GM19240 (cell line): ENCODE results near the gene OR6K3.
"Not testable (repeated sequence)": the region's sequence is repeated elsewhere in the genome, so short reads cannot be mapped to it uniquely, and the experiment has no call there.

Source experiments
- DNase-seq: peaks from one replicate; pipeline ENCODE4 v3.0.0; 2011; ENCODE audit warnings: low spot score; ENCODE audit not compliant: insufficient read length

OR6K3 gene, protein sequence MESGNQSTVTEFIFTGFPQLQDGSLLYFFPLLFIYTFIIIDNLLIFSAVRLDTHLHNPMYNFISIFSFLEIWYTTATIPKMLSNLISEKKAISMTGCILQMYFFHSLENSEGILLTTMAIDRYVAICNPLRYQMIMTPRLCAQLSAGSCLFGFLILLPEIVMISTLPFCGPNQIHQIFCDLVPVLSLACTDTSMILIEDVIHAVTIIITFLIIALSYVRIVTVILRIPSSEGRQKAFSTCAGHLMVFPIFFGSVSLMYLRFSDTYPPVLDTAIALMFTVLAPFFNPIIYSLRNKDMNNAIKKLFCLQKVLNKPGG

GRCh38 chr1:158720620-158721019 lies at the start of gene OR6K3:
Gene OR6K3, minus strand, starts transcription at chr1:158720720. Its CDS starts 2,605 bp downstream, at chr1:158718115.
- DNase-seq, result no peak

GRCh38 chr1:158754420-158754819 lies 33.9 kb upstream of the OR6K3 start, which contains the start of gene OR6K6:
Gene OR6K6, plus strand, starts transcription at chr1:158754720. Its CDS starts 168 bp downstream, at chr1:158754888.
- DNase-seq, result no peak

- no peak for DNase-seq
Observed at GRCh38 chr1:158752155-158752712, 31.7 kb upstream of the OR6K3 start.

- no peak for DNase-seq
Observed at GRCh38 chr1:158735848-158736247, 15.3 kb upstream of the OR6K3 start.

- no peak for DNase-seq
Observed at GRCh38 chr1:158732524-158732923, 12.0 kb upstream of the OR6K3 start.

DNA sequence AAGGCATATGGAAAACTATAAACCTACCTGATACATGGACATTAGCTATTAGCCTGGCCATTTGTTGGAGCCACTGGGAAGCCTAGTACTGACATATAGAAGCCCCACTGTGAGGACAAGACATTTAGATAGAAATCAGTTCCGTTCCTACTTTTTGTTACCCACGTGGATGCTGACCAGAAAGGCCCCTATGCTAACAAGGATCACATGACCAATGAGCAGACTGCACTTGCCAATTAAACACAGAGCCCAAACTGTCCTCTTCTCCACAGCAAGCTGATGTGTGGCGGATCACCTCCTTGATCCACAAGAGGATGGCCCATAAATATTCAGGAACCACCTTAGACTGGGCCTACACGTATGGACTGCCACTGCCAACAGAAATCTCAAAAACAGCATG lies 11.2 kb upstream of the OR6K3 start:
- no peak for DNase-seq

- DNase-seq, result no peak
Observed at GRCh38 chr1:158730453-158730852, 9.9 kb upstream of the OR6K3 start.

DNA sequence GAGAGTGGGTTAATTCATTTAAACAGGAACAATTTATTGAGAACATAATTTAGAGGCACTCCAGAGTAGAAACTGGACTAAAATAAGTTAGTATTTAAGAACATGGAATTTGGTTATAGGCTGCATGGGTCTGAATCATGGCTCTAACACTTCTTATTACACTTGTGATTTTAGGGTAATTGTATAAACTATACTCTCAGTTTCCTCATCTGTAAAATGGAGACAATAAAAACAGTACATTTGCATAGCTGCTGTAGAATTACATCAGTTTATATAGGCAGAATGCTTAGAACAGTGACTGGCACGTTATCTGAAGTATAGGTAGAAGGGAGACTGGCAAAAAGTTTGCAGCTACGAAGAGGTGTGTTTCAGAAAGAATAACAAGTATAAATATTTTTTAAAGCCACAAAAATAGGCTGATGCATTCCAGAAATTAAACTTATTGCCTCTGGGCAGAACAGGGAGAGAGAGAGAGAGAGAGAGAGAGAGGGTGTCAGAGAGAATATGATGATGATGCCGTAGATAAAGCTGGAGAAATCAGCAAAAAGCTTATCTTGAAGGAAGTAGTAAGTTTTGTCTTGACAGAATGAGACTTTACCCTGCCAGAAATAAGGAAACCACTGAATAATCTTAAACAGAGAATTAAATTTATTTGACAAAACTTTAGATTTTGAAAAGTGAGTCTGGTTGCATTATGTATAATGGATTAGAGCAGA lies 8.1 kb upstream of the OR6K3 start:
- no peak for DNase-seq

- DNase-seq, result no peak
Observed at GRCh38 chr1:158724442-158724841, 3.9 kb upstream of the OR6K3 start.

GRCh38 chr1:158719664-158720063 lies 856 bp downstream of the OR6K3 start:
- DNase-seq, result no peak

DNA sequence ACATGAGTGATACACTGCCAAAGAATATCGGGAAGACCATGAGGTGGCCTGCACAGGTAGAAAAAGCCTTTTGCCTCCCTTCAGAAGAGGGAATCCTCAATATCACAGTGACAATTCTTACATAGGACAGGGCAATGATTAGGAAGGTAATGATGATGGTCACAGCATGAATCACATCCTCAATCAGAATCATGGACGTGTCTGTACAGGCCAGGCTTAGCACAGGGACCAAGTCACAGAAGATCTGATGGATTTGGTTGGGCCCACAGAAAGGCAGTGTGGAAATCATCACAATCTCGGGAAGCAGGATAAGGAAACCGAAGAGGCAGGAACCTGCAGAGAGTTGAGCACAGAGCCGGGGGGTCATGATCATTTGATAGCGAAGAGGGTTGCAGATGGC lies 3.2 kb downstream of the OR6K3 start:
- no peak for DNase-seq

GRCh38 chr1:158716335-158716734 lies 4.2 kb downstream of the OR6K3 start:
- no peak for DNase-seq

GRCh38 chr1:158714754-158715153 lies 5.8 kb downstream of the OR6K3 start:
- DNase-seq, result no peak

DNA sequence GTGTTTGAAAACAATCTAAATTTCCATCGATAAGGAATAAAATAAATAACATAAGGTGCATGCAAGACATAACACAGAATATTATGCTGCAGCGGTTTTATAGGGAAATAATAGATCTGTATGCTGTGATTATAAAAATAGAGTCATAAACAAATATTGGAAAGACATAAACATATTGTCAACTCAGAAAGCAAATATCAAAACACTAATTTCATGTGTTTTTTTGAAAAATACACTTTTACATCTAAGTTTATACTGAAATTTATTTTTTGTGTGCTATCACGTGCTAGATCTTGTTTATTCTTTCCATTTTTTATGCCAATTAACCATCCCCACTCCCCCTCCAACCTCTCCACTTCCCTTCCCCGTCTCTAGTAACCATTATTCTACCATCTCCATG lies 9.4 kb downstream of the OR6K3 start:
- DNase-seq, result no peak

DNA sequence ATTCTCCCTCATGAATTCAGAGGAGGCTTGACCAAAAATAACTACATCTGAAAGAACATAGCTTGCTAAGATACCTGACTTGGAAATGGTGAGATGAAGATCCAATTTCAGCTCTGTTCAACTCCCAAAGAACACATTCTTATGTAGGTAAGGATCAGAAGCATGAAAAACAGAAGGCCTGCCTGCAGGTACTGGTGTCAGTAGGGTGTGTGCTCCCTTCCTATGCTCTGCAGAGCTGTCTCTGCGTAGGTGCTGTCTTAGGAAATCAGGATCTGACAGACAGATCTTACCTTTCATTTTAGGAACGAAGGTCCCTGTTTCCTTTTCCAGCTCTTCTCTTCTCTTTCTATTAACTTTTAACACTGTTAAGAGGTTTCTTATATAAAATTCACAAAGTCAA lies 14.4 kb downstream of the OR6K3 start:
- no peak for DNase-seq

- no peak for DNase-seq
Observed at GRCh38 chr1:158700552-158700951, 20.0 kb downstream of the OR6K3 start, which contains the start of gene OR6K2. Gene OR6K2, minus strand, starts transcription at chr1:158700652. Its CDS starts 0 bp downstream, at chr1:158700652.

GRCh38 chr1:158694596-158694995 lies 25.9 kb downstream of the OR6K3 start:
- no peak for DNase-seq

GRCh38 chr1:158692356-158692755 lies 28.2 kb downstream of the OR6K3 start:
- no peak for DNase-seq

GRCh38 chr1:158691907-158692306 lies 28.6 kb downstream of the OR6K3 start:
- no peak for DNase-seq

DNA sequence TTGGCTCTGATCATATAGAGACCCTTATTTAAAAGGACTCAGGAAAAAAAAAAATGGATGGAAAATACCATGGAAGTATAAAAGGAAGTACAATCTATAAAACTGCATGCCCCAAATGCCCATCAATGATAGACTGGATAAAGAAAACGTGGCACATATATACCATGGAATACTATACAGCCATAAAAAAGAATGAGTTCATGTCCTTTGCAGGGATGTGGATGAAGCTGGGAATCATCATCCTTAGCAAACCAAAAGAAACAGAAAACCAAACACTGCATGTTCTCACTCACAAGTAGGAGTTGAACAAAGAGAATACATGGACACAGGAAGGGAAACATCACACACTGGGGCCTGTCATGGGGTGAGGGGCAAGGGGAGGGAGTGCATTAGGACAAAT lies 29.4 kb downstream of the OR6K3 start:
- DNase-seq, result not testable (repeated sequence)

DNA sequence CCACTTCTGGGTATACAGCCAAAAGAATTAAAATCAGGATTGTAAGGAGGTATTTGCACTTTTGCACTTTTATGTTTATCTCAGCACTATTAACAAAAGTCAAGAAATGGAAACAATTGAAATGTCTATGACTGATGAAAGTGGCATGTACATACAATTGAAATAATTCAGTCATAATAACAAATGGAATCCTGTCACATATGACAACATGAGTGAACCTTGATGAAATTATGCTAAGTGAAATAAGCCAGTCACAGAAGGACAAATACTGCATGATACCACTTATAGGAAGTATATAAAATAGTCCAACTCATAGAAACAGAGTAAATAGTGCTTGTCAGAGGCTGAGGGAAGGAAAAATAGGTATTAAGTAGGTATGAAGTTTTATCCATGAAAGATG lies 30.6 kb downstream of the OR6K3 start:
- DNase-seq, result no peak

- no peak for DNase-seq
Observed at GRCh38 chr1:158689110-158689509, 31.4 kb downstream of the OR6K3 start.
